Measurements from ENCODE around the gene GJC1.

Gene GJC1

GRCh38 chr17:44778656-44779210 lies 51.4 kb downstream of the GJC1 start:
- Histone ChIP-seq H3K4me1 (ENCODE audit: control insufficient read depth, insufficient read depth, low read length) (peaks cover 56% of the 10 kb centered on the region), H3K4me3 (ENCODE audit: low read length in 2 of 2) (peak overlapping the region; percentile 53 to 72), H3K9me3 (ENCODE audit: control insufficient read depth in 2 of 2, low read length in 2 of 2) (no peaks in the 10 kb centered on the region), H3K36me3 (ENCODE audit: control insufficient read depth in 2 of 2, insufficient read depth in 2 of 2, low read length in 2 of 2) (no peaks in the 10 kb centered on the region), H3K9ac (ENCODE audit: low read length in 2 of 2) (no peak overlapping the region), H3K27ac (ENCODE audit: low read length) (peak overlapping the region; percentile 79), H3K27me3 (ENCODE audit: control insufficient read depth in 1 of 2, insufficient read depth in 2 of 2, low read length in 2 of 2) (peaks cover 0 to 4% of the 10 kb centered on the region in 2 donors)

GRCh38 chr17:44777394-44778348 lies 52.4 kb downstream of the GJC1 start:
- Histone ChIP-seq H3K27me3 (ENCODE audit: control insufficient read depth in 1 of 2, insufficient read depth in 2 of 2, low read length in 2 of 2) (peaks cover 4 to 7% of the 10 kb centered on the region in 2 donors), H3K27ac (ENCODE audit: low read length) (no peak overlapping the region), H3K4me1 (ENCODE audit: control insufficient read depth, insufficient read depth, low read length) (peaks cover 49% of the 10 kb centered on the region)

GRCh38 chr17:44776628-44777393 lies 53.3 kb downstream of the GJC1 start:
- H3K9ac ChIP-seq (ENCODE audit: low read length in 2 of 2), result peak overlapping the region in 1 of 2 donors; percentile 68
- no peak overlapping the region for H3K4me3 ChIP-seq (ENCODE audit: low read length in 2 of 2)
- peaks cover 40% of the 10 kb centered on the region for H3K4me1 ChIP-seq (ENCODE audit: control insufficient read depth, insufficient read depth, low read length)
- no peaks in the 10 kb centered on the region for H3K36me3 ChIP-seq (ENCODE audit: control insufficient read depth in 2 of 2, insufficient read depth in 2 of 2, low read length in 2 of 2)
- H3K27ac ChIP-seq (ENCODE audit: low read length), result no peak overlapping the region
- H3K9me3 ChIP-seq (ENCODE audit: control insufficient read depth in 2 of 2, low read length in 2 of 2), result no peaks in the 10 kb centered on the region
- peaks cover 6 to 13% of the 10 kb centered on the region in 2 donors for H3K27me3 ChIP-seq (ENCODE audit: control insufficient read depth in 1 of 2, insufficient read depth in 2 of 2, low read length in 2 of 2)

More at GRCh38 chr17:44777394-44778348, 52.4 kb downstream of the GJC1 start:
- Histone ChIP-seq H3K9me3 (ENCODE audit: control insufficient read depth in 2 of 2, low read length in 2 of 2) (no peaks in the 10 kb centered on the region), H3K9ac (ENCODE audit: low read length in 2 of 2) (no peak overlapping the region), H3K36me3 (ENCODE audit: control insufficient read depth in 2 of 2, insufficient read depth in 2 of 2, low read length in 2 of 2) (no peaks in the 10 kb centered on the region), H3K4me3 (ENCODE audit: low read length in 2 of 2) (no peak overlapping the region)

GRCh38 chr17:44775838-44776621 lies 54.1 kb downstream of the GJC1 start:
- peak overlapping the region; percentile 18 for H3K27ac ChIP-seq (ENCODE audit: low read length)
- no peaks in the 10 kb centered on the region for H3K9me3 ChIP-seq (ENCODE audit: control insufficient read depth in 2 of 2, low read length in 2 of 2)
- H3K9ac ChIP-seq (ENCODE audit: low read length in 2 of 2), result peak overlapping the region; percentile 68 to 73
- H3K4me1 ChIP-seq (ENCODE audit: control insufficient read depth, insufficient read depth, low read length), result peaks cover 32% of the 10 kb centered on the region
- peak overlapping the region; percentile 68 to 79 for H3K4me3 ChIP-seq (ENCODE audit: low read length in 2 of 2)
- H3K36me3 ChIP-seq (ENCODE audit: control insufficient read depth in 2 of 2, insufficient read depth in 2 of 2, low read length in 2 of 2), result no peaks in the 10 kb centered on the region
- peaks cover 6 to 13% of the 10 kb centered on the region in 2 donors for H3K27me3 ChIP-seq (ENCODE audit: control insufficient read depth in 1 of 2, insufficient read depth in 2 of 2, low read length in 2 of 2)

GRCh38 chr17:44775136-44775837 lies 54.8 kb downstream of the GJC1 start:
- peak overlapping the region; percentile 31 for H3K27ac ChIP-seq (ENCODE audit: low read length)
- H3K36me3 ChIP-seq (ENCODE audit: control insufficient read depth in 2 of 2, insufficient read depth in 2 of 2, low read length in 2 of 2), result no peaks in the 10 kb centered on the region
- H3K4me3 ChIP-seq (ENCODE audit: low read length in 2 of 2), result peak overlapping the region; percentile 68 to 79
- H3K27me3 ChIP-seq (ENCODE audit: control insufficient read depth in 1 of 2, insufficient read depth in 2 of 2, low read length in 2 of 2), result peaks cover 6 to 13% of the 10 kb centered on the region in 2 donors
- H3K4me1 ChIP-seq (ENCODE audit: control insufficient read depth, insufficient read depth, low read length), result peaks cover 31% of the 10 kb centered on the region
- no peak overlapping the region for H3K9ac ChIP-seq (ENCODE audit: low read length in 2 of 2)
- H3K9me3 ChIP-seq (ENCODE audit: control insufficient read depth in 2 of 2, low read length in 2 of 2), result no peaks in the 10 kb centered on the region

- H3K9ac ChIP-seq (ENCODE audit: low read length in 2 of 2), result no peak overlapping the region
- peak overlapping the region; percentile 31 for H3K27ac ChIP-seq (ENCODE audit: low read length)
- H3K36me3 ChIP-seq (ENCODE audit: control insufficient read depth in 2 of 2, insufficient read depth in 2 of 2, low read length in 2 of 2), result no peaks in the 10 kb centered on the region
- peak overlapping the region; percentile 68 to 79 for H3K4me3 ChIP-seq (ENCODE audit: low read length in 2 of 2)
- peaks cover 26% of the 10 kb centered on the region for H3K4me1 ChIP-seq (ENCODE audit: control insufficient read depth, insufficient read depth, low read length)
- H3K9me3 ChIP-seq (ENCODE audit: control insufficient read depth in 2 of 2, low read length in 2 of 2), result no peaks in the 10 kb centered on the region
- H3K27me3 ChIP-seq (ENCODE audit: control insufficient read depth in 1 of 2, insufficient read depth in 2 of 2, low read length in 2 of 2), result peaks cover 6 to 13% of the 10 kb centered on the region in 2 donors
These were observed 55.6 kb downstream of the GJC1 start for GRCh38 chr17:44774271-44775135.

- Histone ChIP-seq H3K27me3 (ENCODE audit: control insufficient read depth in 1 of 2, insufficient read depth in 2 of 2, low read length in 2 of 2) (peaks cover 6 to 13% of the 10 kb centered on the region in 2 donors), H3K9me3 (ENCODE audit: control insufficient read depth in 2 of 2, low read length in 2 of 2) (no peaks in the 10 kb centered on the region), H3K9ac (ENCODE audit: low read length in 2 of 2) (no peak overlapping the region), H3K4me3 (ENCODE audit: low read length in 2 of 2) (no peak overlapping the region), H3K36me3 (ENCODE audit: control insufficient read depth in 2 of 2, insufficient read depth in 2 of 2, low read length in 2 of 2) (no peaks in the 10 kb centered on the region), H3K27ac (ENCODE audit: low read length) (no peak overlapping the region), H3K4me1 (ENCODE audit: control insufficient read depth, insufficient read depth, low read length) (peaks cover 16% of the 10 kb centered on the region)
These were observed 56.9 kb downstream of the GJC1 start for GRCh38 chr17:44773140-44773539.

GRCh38 chr17:44772308-44773045 lies 57.6 kb downstream of the GJC1 start:
- peaks cover 16% of the 10 kb centered on the region for H3K4me1 ChIP-seq (ENCODE audit: control insufficient read depth, insufficient read depth, low read length)
- peaks cover 6 to 13% of the 10 kb centered on the region in 2 donors for H3K27me3 ChIP-seq (ENCODE audit: control insufficient read depth in 1 of 2, insufficient read depth in 2 of 2, low read length in 2 of 2)
- no peak overlapping the region for H3K27ac ChIP-seq (ENCODE audit: low read length)
- H3K9ac ChIP-seq (ENCODE audit: low read length in 2 of 2), result no peak overlapping the region
- H3K36me3 ChIP-seq (ENCODE audit: control insufficient read depth in 2 of 2, insufficient read depth in 2 of 2, low read length in 2 of 2), result no peaks in the 10 kb centered on the region
- no peak overlapping the region for H3K4me3 ChIP-seq (ENCODE audit: low read length in 2 of 2)
- H3K9me3 ChIP-seq (ENCODE audit: control insufficient read depth in 2 of 2, low read length in 2 of 2), result no peaks in the 10 kb centered on the region
